ENCODE results near the gene RGS10.

The RGS10 gene

GRCh38 chr10:119474606-119475005 lies 67.9 kb downstream of the RGS10 start:
- TF ChIP-seq CTCF (IDR thresholded peaks at IDR 0.05): no peak

GRCh38 chr10:119473771-119474170 lies 68.7 kb downstream of the RGS10 start:
- no peak for TF ChIP-seq CTCF (IDR thresholded peaks at IDR 0.05)

- TF ChIP-seq CTCF (IDR thresholded peaks at IDR 0.05): no peak
Measured at GRCh38 chr10:119470920-119471702, 71.4 kb downstream of the RGS10 start.

GRCh38 chr10:119469846-119470245 lies 72.7 kb downstream of the RGS10 start:
- TF ChIP-seq CTCF (IDR thresholded peaks at IDR 0.05): no peak

GRCh38 chr10:119469325-119469707 lies 73.2 kb downstream of the RGS10 start:
- no peak for TF ChIP-seq CTCF (IDR thresholded peaks at IDR 0.05)

- TF ChIP-seq CTCF (IDR thresholded peaks at IDR 0.05): no peak
Measured at GRCh38 chr10:119468542-119469324, 73.8 kb downstream of the RGS10 start.

- no peak for TF ChIP-seq CTCF (IDR thresholded peaks at IDR 0.05)
Measured at GRCh38 chr10:119466655-119467054, 75.9 kb downstream of the RGS10 start.
